GM12878 (cell line): ENCODE results near the gene FOXJ3. TPM values are rescaled to one million over a fixed set of nuclear protein-coding genes. Genes with fewer than 3 reads are reported as not detected.

Source experiments
- ATAC-seq: fragments of 200-7000 bp; cut with Tn5 transposase; 3 replicates; pipeline ENCODE4 v1.9.1; 2020; ENCODE audit warnings: mild to moderate bottlenecking, moderate library complexity
- BruUV-seq: library from RNA; stranded (reverse); fragments of 400-500 nt; replicated peaks from 2 replicates; lab custom pipeline; 2021; lab: Mats Ljungman, UMichigan
- CTCF ChIA-PET: fragments of 300-600 bp; sonication (Branson Sonifier 250); formaldehyde crosslinking; extraction: SDS; loops from one replicate; lab custom pipeline; 2021; ENCODE audit warnings: inconsistent platforms; lab: Yijun Ruan, JAX
- POLR2A ChIA-PET: fragments of 350-600 bp; formaldehyde crosslinking; extraction: SDS; loops from one replicate; lab custom pipeline; 2021; ENCODE audit warnings: inconsistent platforms; lab: Charles Lee
- RAD21 ChIA-PET: fragments of 300-600 bp; sonication (Branson Sonifier 250); formaldehyde crosslinking; loops from one replicate; lab custom pipeline; 2023; ENCODE audit warnings: antibody characterized with exemption; ENCODE audit not compliant: unreplicated experiment; lab: Charles Lee
- SMC1A ChIA-PET: fragments of 300-600 bp; sonication (Branson Sonifier 250); formaldehyde crosslinking; loops from one replicate; lab custom pipeline; 2023; ENCODE audit not compliant: unreplicated experiment, uncharacterized antibody; lab: Charles Lee
- DNase-seq: peaks from one replicate; pipeline ENCODE4 v3.0.0-alpha.2; 2011; ENCODE audit warnings: low read depth, low spot score
- FAIRE-seq: peaks from 3 replicates; lab custom pipeline; 2011; peaks lifted over from hg19 to GRCh38; lab: Jason Lieb, UNC
- H2AFZ ChIP-seq: 2 replicates; pipeline ENCODE4 v1.6.0; 2011; ENCODE audit warnings: low read depth, low read length, control low read depth; ENCODE audit not compliant: control insufficient read depth
- H3K27ac ChIP-seq: 2 replicates; pipeline ENCODE4 v1.5.1; 2011; ENCODE audit warnings: control low read depth; ENCODE audit not compliant: control insufficient read depth, insufficient read depth
- H3K27me3 ChIP-seq, 2 experiments: replicated peaks in 1 of 2; 2 replicates each; pipeline versions ENCODE4 v1.6.0 to v1.6.1; 2011; ENCODE audit warnings: low read length in 1 of 2; ENCODE audit not compliant: control insufficient read depth in 2 of 2, insufficient read depth in 2 of 2
- H3K36me3 ChIP-seq, 2 experiments: 2 replicates each; pipeline ENCODE4 v1.5.1; 2011; ENCODE audit warnings: low read length in 1 of 2; ENCODE audit not compliant: control insufficient read depth in 2 of 2, insufficient read depth in 2 of 2
- H3K4me1 ChIP-seq: 2 replicates; pipeline ENCODE4 v1.6.1; 2011; ENCODE audit warnings: mild to moderate bottlenecking, low read length, moderate library complexity, mixed read lengths; ENCODE audit not compliant: control insufficient read depth, insufficient read depth
- H3K4me2 ChIP-seq: 2 replicates; pipeline ENCODE4 v1.6.0; 2011; ENCODE audit warnings: control low read depth; ENCODE audit not compliant: control insufficient read depth, insufficient read depth
- H3K4me3 ChIP-seq: fragments of 200-600 bp; sonication (generic); 2 replicates; pipeline ENCODE4 v1.5.1; 2016
- H3K79me2 ChIP-seq: 2 replicates; pipeline ENCODE4 v1.6.0; 2011; ENCODE audit warnings: low read length; ENCODE audit not compliant: control insufficient read depth, insufficient read depth
- H3K9ac ChIP-seq: 2 replicates; pipeline ENCODE4 v1.8.0; 2011; ENCODE audit warnings: low read length, control low read depth, mixed read lengths; ENCODE audit not compliant: control insufficient read depth, insufficient read depth
- H3K9me3 ChIP-seq: replicated peaks from 3 replicates; pipeline ENCODE4 v1.5.1; 2011; ENCODE audit warnings: mild to moderate bottlenecking, low read length; ENCODE audit not compliant: control insufficient read depth, insufficient read depth
- H4K20me1 ChIP-seq: 2 replicates; pipeline ENCODE4 v1.6.0; 2011; ENCODE audit not compliant: control insufficient read depth, insufficient read depth
- BMI1 ChIP-seq: fragments of 450-650 bp; IDR thresholded peaks from 2 replicates; pipeline ENCODE4 v1.6.1; 2016; ENCODE audit warnings: mild to moderate bottlenecking, moderate library complexity, borderline replicate concordance
- CBX5 ChIP-seq: sonication (generic); IDR thresholded peaks from 2 replicates; pipeline ENCODE4 v1.6.1; 2016; ENCODE audit warnings: low read depth, moderate library complexity, mild to moderate bottlenecking, inconsistent platforms
- CHD1 ChIP-seq: IDR thresholded peaks from 2 replicates; pipeline ENCODE4 v1.6.1; 2012; ENCODE audit warnings: low read depth, low read length, improper control_type of control experiment
- EGR1 ChIP-seq, 2 experiments: IDR thresholded peaks; 1 replicate in 1 of 2; 2 replicates in 1 of 2; pipeline ENCODE4 v1.6.1; 2011 to 2012; ENCODE audit warnings: low read depth in 2 of 2, low read length in 2 of 2, borderline replicate concordance in 1 of 2, mild to moderate bottlenecking in 1 of 2, moderate library complexity in 1 of 2
- NFYA ChIP-seq: IDR thresholded peaks from 2 replicates; pipeline ENCODE4 v1.6.1; 2011; ENCODE audit warnings: low read depth, mild to moderate bottlenecking, low read length, improper control_type of control experiment, borderline replicate concordance
- PAX8 ChIP-seq: fragments of 450-650 bp; IDR thresholded peaks from 2 replicates; pipeline ENCODE4 v1.6.1; 2017; ENCODE audit warnings: mild to moderate bottlenecking, moderate library complexity
- PML ChIP-seq: IDR thresholded peaks from 2 replicates; pipeline ENCODE4 v1.6.1; 2012; ENCODE audit warnings: low read length, inconsistent platforms
- SREBF2 ChIP-seq: IDR thresholded peaks from 2 replicates; pipeline ENCODE4 v1.6.1; 2012; ENCODE audit warnings: mild to moderate bottlenecking, low read length
- SRF ChIP-seq, 2 experiments: IDR thresholded peaks; 2 replicates each; pipeline ENCODE4 v1.6.1; 2011; ENCODE audit warnings: low read depth in 2 of 2, low read length in 2 of 2, mild to moderate bottlenecking in 1 of 2, moderate library complexity in 1 of 2
- ZNF207 ChIP-seq: fragments of 450-650 bp; IDR thresholded peaks from 2 replicates; pipeline ENCODE4 v1.6.1; 2014; ENCODE audit warnings: antibody characterized with exemption, mild to moderate bottlenecking, borderline replicate concordance
- ZNF24 ChIP-seq: fragments of 450-650 bp; IDR thresholded peaks from 2 replicates; pipeline ENCODE4 v1.6.1; 2017; ENCODE audit warnings: antibody characterized with exemption, mild to moderate bottlenecking
- WGBS: methylation state at CpG from one replicate; pipeline ENCODE4 v1.1.6; 2016; ENCODE audit warnings: low lambda C conversion rate; ENCODE audit not compliant: insufficient replicate concordance, insufficient coverage; ENCODE audit errors: missing lambda C conversion rate; 5-methylcytosine and 5-hydroxymethylcytosine counted together
- in situ Hi-C: fragments of 300-500 bp; cut with MboI; formaldehyde crosslinking; loops from 9 replicates; pipeline ENCODE4 v1.14.3; 2018; ENCODE audit warnings: mixed read lengths
- intact Hi-C: fragments of 100-400 bp; cut with micrococcal nuclease; formaldehyde crosslinking; loops from one replicate; pipeline ENCODE4 v1.14.2; 2022; ENCODE audit not compliant: unreplicated experiment
- polyA plus RNA-seq, 11 experiments: library from polyadenylated mRNA; depleted of rRNA in 4 of 11; unstranded in 6 of 11; stranded (reverse) in 5 of 11; fragments of >200 nt; fragmentation: Nextera tagmentation in 4 of 11; fragmentation: Illumina TruSeq in 1 of 11; extraction: Ambion mirVana in 4 of 11; extraction: Trizol in 1 of 11; gene quantifications; 1 replicate in 1 of 11; 2 replicates in 10 of 11; pipeline versions ENCODE4 v1.2.1 to v1.2.3, GENCODE V29; 2011 to 2016; ENCODE audit warnings: inconsistent platforms in 2 of 11, missing spikeins in 2 of 11, low read depth in 1 of 11
- total RNA-seq, 4 experiments: library from RNA; depleted of rRNA in 3 of 4; stranded (reverse); fragments of >200 nt in 3 of 4; fragmentation: Illumina TruSeq in 1 of 4; extraction: Trizol in 1 of 4; gene quantifications; 2 replicates each; pipeline versions ENCODE4 v1.2.1 to v1.2.3, GENCODE V29; 2013 to 2021
- TF ChIP-seq, protein P1 (sequence below): fragments of 450-650 bp; formaldehyde crosslinking; IDR thresholded peaks from 2 replicates; pipeline ENCODE4 v1.4.0; 2022; ENCODE audit warnings: mild to moderate bottlenecking, moderate library complexity
- TF ChIP-seq, protein P2 (sequence below): fragments of 150-350 bp; IDR thresholded peaks from 2 replicates; pipeline ENCODE4 v1.6.1; 2014; ENCODE audit warnings: mild to moderate bottlenecking, low read depth, low read length
- TF ChIP-seq, protein P3 (sequence below): fragments of 450-650 bp; formaldehyde crosslinking; IDR thresholded peaks from 2 replicates; pipeline ENCODE4 v1.5.0; 2022; ENCODE audit warnings: mild to moderate bottlenecking, missing genetic modification characterization

The FOXJ3 gene
- total and polyA plus RNA-seq, 10 of the 15 experiments (the other 5 are each of a cell fraction or from before 2014, with no cell fraction given), result 9.5 to 54.2 (median 24.7) TPM

DNA sequence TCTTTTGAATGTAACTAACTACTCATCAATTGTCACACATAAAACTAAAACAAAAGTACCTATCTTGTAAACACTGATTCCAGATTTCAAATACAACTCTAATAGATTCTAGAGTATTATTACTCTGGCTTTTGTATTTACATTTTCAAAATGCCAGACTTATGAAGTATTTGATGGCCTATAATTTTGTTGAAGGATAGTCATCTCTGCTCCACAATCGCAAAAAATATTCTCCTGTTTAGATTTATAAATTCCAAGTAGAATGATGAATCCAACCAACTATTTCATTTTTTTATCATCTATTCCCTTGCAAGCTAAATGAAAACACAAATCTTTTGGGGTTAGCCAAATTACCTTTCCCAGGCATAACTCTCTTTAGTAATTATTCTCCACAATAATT lies 95.5 kb downstream of the FOXJ3 start:
- Histone ChIP-seq H3K4me2 (no peak overlapping the region), H4K20me1 (no peaks in the 10 kb centered on the region), H3K4me1 (peaks cover 8% of the 10 kb centered on the region; the same call in 1 of the 2 replicates), H3K9me3 (peaks cover 20% of the 10 kb centered on the region), H3K4me3 (no peak overlapping the region), H2AFZ (no peak overlapping the region), H3K36me3 (no peaks in the 10 kb centered on the region; a peak in 1 of 4 replicates), H3K27me3 (no peaks in the 10 kb centered on the region), H3K9ac (no peak overlapping the region), H3K79me2 (peaks cover 30% of the 10 kb centered on the region), H3K27ac (no peak overlapping the region)
- DNase-seq, result no peak
- FAIRE-seq, result no peak
- BruUV-seq, result no TSS peak
- ChIA-PET POLR2A (no interaction called here), RAD21 (no interaction called here), CTCF (interaction anchor here (0.6 kb wide), 1 partner anchor 820 kb away, joined by 5 read pairs; no protein-coding TSS in a partner anchor), SMC1A (no interaction called here)
- intact Hi-C loops, result no loop called here
- 100% methylated on average over 1 of the region's 1 CpG for whole genome bisulfite sequencing
- no peak for ATAC-seq
- in situ Hi-C loops, result no loop called here
- TF ChIP-seq ZNF207 (no peak), CBX5 (no peak), ZNF24 (no peak), PML (no peak), CHD1 (no peak), EGR1 (IDR thresholded peaks at IDR 0.05; ENCODE audit: borderline replicate concordance in 1 of 2, low read depth in 2 of 2, low read length in 2 of 2) (no peak), PAX8 (no peak), SREBF2 (no peak), BMI1 (no peak), SRF (IDR thresholded peaks at IDR 0.05; ENCODE audit: low read depth in 2 of 2, low read length in 2 of 2) (no peak), NFYA (no peak)
- TF ChIP-seq, protein P1, sequence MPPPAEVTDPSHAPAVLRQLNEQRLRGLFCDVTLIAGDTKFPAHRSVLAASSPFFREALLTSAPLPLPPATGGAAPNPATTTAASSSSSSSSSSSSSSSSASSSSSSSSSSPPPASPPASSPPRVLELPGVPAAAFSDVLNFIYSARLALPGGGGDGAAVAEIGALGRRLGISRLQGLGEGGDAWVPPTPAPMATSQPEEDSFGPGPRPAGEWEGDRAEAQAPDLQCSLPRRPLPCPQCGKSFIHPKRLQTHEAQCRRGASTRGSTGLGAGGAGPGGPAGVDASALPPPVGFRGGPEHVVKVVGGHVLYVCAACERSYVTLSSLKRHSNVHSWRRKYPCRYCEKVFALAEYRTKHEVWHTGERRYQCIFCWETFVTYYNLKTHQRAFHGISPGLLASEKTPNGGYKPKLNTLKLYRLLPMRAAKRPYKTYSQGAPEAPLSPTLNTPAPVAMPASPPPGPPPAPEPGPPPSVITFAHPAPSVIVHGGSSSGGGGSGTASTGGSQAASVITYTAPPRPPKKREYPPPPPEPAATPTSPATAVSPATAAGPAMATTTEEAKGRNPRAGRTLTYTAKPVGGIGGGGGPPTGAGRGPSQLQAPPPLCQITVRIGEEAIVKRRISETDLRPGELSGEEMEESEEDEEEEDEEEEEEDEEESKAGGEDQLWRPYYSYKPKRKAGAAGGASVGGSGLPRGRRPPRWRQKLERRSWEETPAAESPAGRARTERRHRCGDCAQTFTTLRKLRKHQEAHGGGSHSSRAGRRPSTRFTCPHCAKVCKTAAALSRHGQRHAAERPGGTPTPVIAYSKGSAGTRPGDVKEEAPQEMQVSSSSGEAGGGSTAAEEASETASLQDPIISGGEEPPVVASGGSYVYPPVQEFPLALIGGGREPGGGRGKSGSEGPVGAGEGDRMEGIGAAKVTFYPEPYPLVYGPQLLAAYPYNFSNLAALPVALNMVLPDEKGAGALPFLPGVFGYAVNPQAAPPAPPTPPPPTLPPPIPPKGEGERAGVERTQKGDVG (CRISPR knock-in tag), result no peak
- TF ChIP-seq, protein P2, sequence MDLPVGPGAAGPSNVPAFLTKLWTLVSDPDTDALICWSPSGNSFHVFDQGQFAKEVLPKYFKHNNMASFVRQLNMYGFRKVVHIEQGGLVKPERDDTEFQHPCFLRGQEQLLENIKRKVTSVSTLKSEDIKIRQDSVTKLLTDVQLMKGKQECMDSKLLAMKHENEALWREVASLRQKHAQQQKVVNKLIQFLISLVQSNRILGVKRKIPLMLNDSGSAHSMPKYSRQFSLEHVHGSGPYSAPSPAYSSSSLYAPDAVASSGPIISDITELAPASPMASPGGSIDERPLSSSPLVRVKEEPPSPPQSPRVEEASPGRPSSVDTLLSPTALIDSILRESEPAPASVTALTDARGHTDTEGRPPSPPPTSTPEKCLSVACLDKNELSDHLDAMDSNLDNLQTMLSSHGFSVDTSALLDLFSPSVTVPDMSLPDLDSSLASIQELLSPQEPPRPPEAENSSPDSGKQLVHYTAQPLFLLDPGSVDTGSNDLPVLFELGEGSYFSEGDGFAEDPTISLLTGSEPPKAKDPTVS, result no peak
- TF ChIP-seq, protein P3, sequence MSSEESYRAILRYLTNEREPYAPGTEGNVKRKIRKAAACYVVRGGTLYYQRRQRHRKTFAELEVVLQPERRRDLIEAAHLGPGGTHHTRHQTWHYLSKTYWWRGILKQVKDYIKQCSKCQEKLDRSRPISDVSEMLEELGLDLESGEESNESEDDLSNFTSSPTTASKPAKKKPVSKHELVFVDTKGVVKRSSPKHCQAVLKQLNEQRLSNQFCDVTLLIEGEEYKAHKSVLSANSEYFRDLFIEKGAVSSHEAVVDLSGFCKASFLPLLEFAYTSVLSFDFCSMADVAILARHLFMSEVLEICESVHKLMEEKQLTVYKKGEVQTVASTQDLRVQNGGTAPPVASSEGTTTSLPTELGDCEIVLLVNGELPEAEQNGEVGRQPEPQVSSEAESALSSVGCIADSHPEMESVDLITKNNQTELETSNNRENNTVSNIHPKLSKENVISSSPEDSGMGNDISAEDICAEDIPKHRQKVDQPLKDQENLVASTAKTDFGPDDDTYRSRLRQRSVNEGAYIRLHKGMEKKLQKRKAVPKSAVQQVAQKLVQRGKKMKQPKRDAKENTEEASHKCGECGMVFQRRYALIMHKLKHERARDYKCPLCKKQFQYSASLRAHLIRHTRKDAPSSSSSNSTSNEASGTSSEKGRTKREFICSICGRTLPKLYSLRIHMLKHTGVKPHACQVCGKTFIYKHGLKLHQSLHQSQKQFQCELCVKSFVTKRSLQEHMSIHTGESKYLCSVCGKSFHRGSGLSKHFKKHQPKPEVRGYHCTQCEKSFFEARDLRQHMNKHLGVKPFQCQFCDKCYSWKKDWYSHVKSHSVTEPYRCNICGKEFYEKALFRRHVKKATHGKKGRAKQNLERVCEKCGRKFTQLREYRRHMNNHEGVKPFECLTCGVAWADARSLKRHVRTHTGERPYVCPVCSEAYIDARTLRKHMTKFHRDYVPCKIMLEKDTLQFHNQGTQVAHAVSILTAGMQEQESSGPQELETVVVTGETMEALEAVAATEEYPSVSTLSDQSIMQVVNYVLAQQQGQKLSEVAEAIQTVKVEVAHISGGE (CRISPR knock-in tag), result no peak
